ENCODE data around the gene SLC26A4. TPM values are rescaled to one million over a fixed set of nuclear protein-coding genes. Genes with fewer than 3 reads are reported as not detected.

The SLC26A4 gene
- polyA plus RNA-seq, 1 experiment = 0.12 TPM

DNA sequence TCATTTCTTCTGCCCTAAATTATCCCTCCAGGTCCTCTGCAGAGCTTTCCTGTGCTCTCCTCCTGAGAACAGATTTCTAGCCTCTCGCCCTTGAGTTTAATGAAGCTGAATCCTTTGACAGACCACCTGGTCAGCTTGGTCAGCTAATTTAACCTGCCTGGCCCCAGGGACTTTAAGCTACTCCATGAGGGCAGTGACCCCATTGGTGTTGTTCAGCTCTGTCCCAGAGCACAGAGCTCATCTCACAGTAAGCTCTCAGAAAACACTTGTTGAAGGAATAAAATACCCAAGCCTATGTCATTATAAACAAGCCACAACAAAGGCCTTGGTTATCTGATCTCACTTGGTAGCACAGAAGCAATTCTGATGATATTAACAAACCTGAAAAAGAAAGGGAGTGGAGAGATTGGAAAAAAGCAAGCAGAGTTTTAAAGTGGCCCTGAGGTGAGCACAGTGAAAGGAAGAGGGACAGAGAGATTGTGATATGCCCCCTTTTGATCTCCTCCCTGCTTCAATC is 24.4 kb downstream of the SLC26A4 start:
- no peaks in the 10 kb centered on the region for H3K36me3 ChIP-seq (ENCODE audit: control insufficient read depth, insufficient read depth, low read length)
- no peaks in the 10 kb centered on the region for H3K27me3 ChIP-seq (ENCODE audit: control insufficient read depth, insufficient read depth, low read length)
- no peak overlapping the region for H3K4me3 ChIP-seq (ENCODE audit: low read depth, low read length)
- ChIA-PET POLR2A (interaction anchor here (0.6 kb wide), 1 partner anchor 10 kb away, joined by 4 read pairs; no protein-coding TSS in a partner anchor), CTCF (no interaction called here)
- no peak for DNase-seq (ENCODE audit: low read depth)
- TF ChIP-seq, protein P1, sequence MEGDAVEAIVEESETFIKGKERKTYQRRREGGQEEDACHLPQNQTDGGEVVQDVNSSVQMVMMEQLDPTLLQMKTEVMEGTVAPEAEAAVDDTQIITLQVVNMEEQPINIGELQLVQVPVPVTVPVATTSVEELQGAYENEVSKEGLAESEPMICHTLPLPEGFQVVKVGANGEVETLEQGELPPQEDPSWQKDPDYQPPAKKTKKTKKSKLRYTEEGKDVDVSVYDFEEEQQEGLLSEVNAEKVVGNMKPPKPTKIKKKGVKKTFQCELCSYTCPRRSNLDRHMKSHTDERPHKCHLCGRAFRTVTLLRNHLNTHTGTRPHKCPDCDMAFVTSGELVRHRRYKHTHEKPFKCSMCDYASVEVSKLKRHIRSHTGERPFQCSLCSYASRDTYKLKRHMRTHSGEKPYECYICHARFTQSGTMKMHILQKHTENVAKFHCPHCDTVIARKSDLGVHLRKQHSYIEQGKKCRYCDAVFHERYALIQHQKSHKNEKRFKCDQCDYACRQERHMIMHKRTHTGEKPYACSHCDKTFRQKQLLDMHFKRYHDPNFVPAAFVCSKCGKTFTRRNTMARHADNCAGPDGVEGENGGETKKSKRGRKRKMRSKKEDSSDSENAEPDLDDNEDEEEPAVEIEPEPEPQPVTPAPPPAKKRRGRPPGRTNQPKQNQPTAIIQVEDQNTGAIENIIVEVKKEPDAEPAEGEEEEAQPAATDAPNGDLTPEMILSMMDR (IDR thresholded peaks at IDR 0.05; ENCODE audit: insufficient read depth, low read depth, low read length) = no peak

- no peak for DNase-seq (ENCODE audit: low read depth)
- Histone ChIP-seq H3K27me3 (ENCODE audit: control insufficient read depth, insufficient read depth, low read length) (no peaks in the 10 kb centered on the region), H3K36me3 (ENCODE audit: control insufficient read depth, insufficient read depth, low read length) (no peaks in the 10 kb centered on the region), H3K4me3 (ENCODE audit: low read depth, low read length) (no peak overlapping the region)
- CTCF ChIA-PET = no interaction called here
- TF ChIP-seq, protein P1 (IDR thresholded peaks at IDR 0.05; ENCODE audit: insufficient read depth, low read depth, low read length) = no peak
- POLR2A ChIA-PET = no interaction called here
Observed at GRCh38 chr7:107686816-107687387, 26.3 kb downstream of the SLC26A4 start.

DNA sequence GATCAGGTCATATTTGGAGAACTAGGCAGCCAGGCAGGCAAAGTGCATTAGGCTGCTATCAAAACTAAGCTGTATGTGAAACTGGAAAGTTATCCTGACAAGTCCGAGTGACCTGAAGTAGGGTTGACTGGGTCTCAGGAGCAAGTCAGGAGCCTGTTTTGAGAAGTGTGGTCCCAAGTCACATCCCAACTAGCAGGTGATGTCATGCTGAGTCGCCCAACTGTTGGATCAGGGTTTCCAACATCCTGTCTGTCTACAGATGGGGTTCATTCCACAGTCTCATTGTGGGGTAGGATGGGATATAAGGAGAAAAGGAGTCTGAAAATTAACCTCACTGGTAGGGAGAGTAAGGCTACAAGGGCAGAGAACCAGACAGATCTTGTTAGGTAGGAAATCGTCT is 27.0 kb downstream of the SLC26A4 start:
- ChIA-PET CTCF (no interaction called here), POLR2A (no interaction called here)
- Histone ChIP-seq H3K4me3 (ENCODE audit: low read depth, low read length) (no peak overlapping the region), H3K36me3 (ENCODE audit: control insufficient read depth, insufficient read depth, low read length) (no peaks in the 10 kb centered on the region), H3K27me3 (ENCODE audit: control insufficient read depth, insufficient read depth, low read length) (no peaks in the 10 kb centered on the region)
- no peak for DNase-seq (ENCODE audit: low read depth)
- TF ChIP-seq, protein P1 (IDR thresholded peaks at IDR 0.05; ENCODE audit: insufficient read depth, low read depth, low read length) = no peak

- no peak overlapping the region for H3K4me3 ChIP-seq (ENCODE audit: low read depth, low read length)
- H3K27me3 ChIP-seq (ENCODE audit: control insufficient read depth, insufficient read depth, low read length) = no peaks in the 10 kb centered on the region
- H3K36me3 ChIP-seq (ENCODE audit: control insufficient read depth, insufficient read depth, low read length) = no peaks in the 10 kb centered on the region
- no peak for DNase-seq (ENCODE audit: low read depth)
- ChIA-PET CTCF (interaction anchor here (0.8 to 1.0 kb wide), 2 partner anchors 28 to 493 kb away, joined by 3 to 4 read pairs; no protein-coding TSS in a partner anchor), POLR2A (no interaction called here)
- TF ChIP-seq, protein P1 (IDR thresholded peaks at IDR 0.05; ENCODE audit: insufficient read depth, low read depth, low read length) = no peak
Observed at GRCh38 chr7:107689553-107689952, 28.9 kb downstream of the SLC26A4 start.

- Histone ChIP-seq H3K27me3 (ENCODE audit: control insufficient read depth, insufficient read depth, low read length) (no peaks in the 10 kb centered on the region), H3K4me3 (ENCODE audit: low read depth, low read length) (no peak overlapping the region), H3K36me3 (ENCODE audit: control insufficient read depth, insufficient read depth, low read length) (no peaks in the 10 kb centered on the region)
- ChIA-PET CTCF (interaction anchor here (0.8 to 1.0 kb wide), 2 partner anchors 29 to 493 kb away, joined by 3 to 4 read pairs; no protein-coding TSS in a partner anchor), POLR2A (no interaction called here)
- TF ChIP-seq, protein P1 (IDR thresholded peaks at IDR 0.05; ENCODE audit: insufficient read depth, low read depth, low read length) = no peak
- DNase-seq (ENCODE audit: low read depth) = no peak
Observed at GRCh38 chr7:107690084-107690483, 29.5 kb downstream of the SLC26A4 start.

All from BJ (cell line).